Measurements from ENCODE around the gene RASSF5. TPM values are rescaled to one million over a fixed set of nuclear protein-coding genes. Genes with fewer than 3 reads are reported as not detected.

Gene RASSF5
- total RNA-seq, 4 donors from 2014 or later: 4.6 to 14.0 (median 7.8) TPM

DNA sequence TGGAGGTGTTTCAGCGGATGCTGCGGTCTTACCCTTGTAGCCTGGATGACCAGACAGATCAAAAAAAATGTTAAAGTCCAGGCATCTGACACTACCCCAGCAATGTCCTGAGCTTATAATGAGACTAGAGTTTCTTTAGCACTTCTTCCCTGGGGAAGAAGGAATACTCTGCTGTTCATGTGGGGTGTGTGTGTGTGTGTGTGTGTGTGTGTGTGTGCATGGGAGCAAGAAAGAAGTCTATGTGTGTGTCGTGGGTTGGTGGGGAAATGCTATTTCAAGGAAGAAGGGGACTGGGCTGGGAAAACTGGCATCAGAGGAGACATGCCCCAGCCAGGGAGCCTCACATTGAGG lies 3.0 kb upstream of the RASSF5 start:
- intact Hi-C loops (cut with DNase I; ENCODE audit: low total_unique reads): no loop called here
- no peak overlapping the region for H3K4me3 ChIP-seq
- peaks cover 40% of the 10 kb centered on the region for H3K27me3 ChIP-seq
- H3K9me3 ChIP-seq: no peaks in the 10 kb centered on the region
- no peak for TF ChIP-seq POLR2AphosphoS5 (IDR thresholded peaks at IDR 0.05)
- TF ChIP-seq POLR2A (IDR thresholded peaks at IDR 0.05): no peak
- no peak for TF ChIP-seq EP300 (IDR thresholded peaks at IDR 0.05; ENCODE audit: low read depth)
- TF ChIP-seq, protein P1, sequence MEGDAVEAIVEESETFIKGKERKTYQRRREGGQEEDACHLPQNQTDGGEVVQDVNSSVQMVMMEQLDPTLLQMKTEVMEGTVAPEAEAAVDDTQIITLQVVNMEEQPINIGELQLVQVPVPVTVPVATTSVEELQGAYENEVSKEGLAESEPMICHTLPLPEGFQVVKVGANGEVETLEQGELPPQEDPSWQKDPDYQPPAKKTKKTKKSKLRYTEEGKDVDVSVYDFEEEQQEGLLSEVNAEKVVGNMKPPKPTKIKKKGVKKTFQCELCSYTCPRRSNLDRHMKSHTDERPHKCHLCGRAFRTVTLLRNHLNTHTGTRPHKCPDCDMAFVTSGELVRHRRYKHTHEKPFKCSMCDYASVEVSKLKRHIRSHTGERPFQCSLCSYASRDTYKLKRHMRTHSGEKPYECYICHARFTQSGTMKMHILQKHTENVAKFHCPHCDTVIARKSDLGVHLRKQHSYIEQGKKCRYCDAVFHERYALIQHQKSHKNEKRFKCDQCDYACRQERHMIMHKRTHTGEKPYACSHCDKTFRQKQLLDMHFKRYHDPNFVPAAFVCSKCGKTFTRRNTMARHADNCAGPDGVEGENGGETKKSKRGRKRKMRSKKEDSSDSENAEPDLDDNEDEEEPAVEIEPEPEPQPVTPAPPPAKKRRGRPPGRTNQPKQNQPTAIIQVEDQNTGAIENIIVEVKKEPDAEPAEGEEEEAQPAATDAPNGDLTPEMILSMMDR (IDR thresholded peaks at IDR 0.05): no peak
- H3K27ac ChIP-seq: no peak overlapping the region
- H3K36me3 ChIP-seq: no peaks in the 10 kb centered on the region
- WGBS, 2 donors (ENCODE audit: low coverage in 1 of 2): 20 to 62% methylated on average over 1 to 3 of the region's 3 CpGs
- in situ Hi-C loops (cut with MboI; ENCODE audit: low pct_ligation_motif_present in 1 of 4, low pct_unique_long_range_greater_than_20kb in 1 of 4, low sequenced_read_pairs in 3 of 4): no loop called here
- H3K4me1 ChIP-seq: peaks cover 0 to 34% (median 21%) of the 10 kb centered on the region in 4 donors
- DNase-seq: no peak

DNA sequence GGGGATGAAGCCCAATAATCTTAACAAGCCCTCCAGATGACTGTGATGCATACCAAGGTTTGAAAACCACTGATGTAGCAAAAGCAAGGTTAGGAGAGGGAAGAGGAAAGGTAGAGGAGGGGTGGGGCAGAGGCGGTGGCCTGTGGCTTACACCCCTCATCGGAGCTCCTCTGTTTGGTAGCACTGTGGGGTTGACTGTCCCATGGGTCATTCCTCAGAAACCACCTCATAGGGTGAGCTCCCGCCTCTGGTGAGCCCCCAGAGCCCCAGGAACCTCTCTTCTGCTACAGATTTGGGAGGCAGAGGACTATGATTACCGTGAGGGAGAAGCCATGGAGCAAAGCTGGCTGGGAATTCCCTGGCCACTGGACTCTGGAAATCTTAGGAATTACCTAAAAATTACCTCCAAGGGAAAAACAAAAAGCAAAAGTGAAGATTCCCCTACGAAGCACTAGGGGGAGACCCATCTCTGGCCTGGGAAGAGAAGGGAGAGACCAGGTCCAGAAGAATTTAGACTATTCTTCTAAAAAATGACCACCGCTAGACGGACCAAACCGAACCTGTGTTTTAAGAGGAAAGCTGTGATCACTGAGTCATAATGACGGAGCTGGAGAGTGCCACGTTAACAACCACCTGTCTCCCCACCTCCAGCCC lies 1.5 kb upstream of the RASSF5 start:
- H3K36me3 ChIP-seq: no peaks in the 10 kb centered on the region
- 44 to 45% methylated on average over 7 to 10 of the region's 10 CpGs for WGBS, 2 donors (ENCODE audit: low coverage in 1 of 2)
- in situ Hi-C loops (cut with MboI; ENCODE audit: low pct_ligation_motif_present in 1 of 4, low pct_unique_long_range_greater_than_20kb in 1 of 4, low sequenced_read_pairs in 3 of 4): no loop called here
- H3K27me3 ChIP-seq: peaks cover 48% of the 10 kb centered on the region
- H3K4me1 ChIP-seq: peaks cover 0 to 34% (median 21%) of the 10 kb centered on the region in 4 donors
- intact Hi-C loops (cut with DNase I; ENCODE audit: low total_unique reads): no loop called here
- H3K9me3 ChIP-seq: no peaks in the 10 kb centered on the region
- no peak for DNase-seq
- no peak overlapping the region for H3K27ac ChIP-seq
- no peak overlapping the region for H3K4me3 ChIP-seq
- TF ChIP-seq POLR2AphosphoS5 (IDR thresholded peaks at IDR 0.05): no peak
- TF ChIP-seq, protein P1 (IDR thresholded peaks at IDR 0.05): peak in 4 of 5 experiments; percentile 22 to 35 (median 26)

DNA sequence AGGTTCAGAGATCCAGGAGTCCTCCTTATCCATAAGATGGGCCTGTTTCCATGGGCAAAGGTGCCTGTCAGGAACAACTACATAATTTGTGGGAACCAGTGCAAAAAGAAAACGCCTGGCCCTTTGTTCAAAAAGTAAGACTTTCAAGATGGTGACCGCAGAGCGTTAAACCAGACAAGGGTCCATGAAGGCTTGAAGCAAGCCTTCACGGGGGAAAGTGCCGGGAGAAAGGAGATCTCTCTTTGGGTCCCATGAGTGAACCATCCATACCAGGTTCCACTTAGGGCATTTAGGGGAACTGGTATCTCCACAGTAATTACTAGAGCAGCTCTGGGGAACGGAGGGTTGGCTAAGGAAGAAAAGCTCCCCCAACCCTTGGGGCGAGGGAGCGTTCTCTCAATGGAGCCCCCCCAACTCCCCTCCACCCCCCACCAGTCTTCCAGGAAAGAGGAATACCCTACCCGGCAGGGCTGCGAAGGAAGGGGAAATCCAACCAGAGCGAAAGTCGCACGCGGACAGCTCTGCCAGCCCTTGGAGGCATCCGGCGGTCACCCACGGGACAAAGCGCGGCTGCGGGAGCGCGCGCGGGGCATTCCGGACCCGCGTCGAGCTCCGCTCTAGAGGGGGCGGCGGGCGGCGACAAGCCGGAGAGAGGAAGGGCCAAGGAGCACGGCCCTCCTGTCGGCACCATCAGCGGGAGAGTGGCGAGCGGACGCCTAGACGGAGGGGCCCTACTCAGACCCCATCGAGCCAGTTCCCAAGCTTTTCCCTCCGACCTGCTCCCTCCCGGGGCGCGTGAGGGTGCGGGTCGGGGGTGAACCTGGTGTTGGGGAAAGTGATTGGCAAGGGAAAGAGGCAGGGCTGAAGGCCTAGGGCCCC lies 687 bp upstream of the RASSF5 start:
- in situ Hi-C loops (cut with MboI; ENCODE audit: low pct_ligation_motif_present in 1 of 4, low pct_unique_long_range_greater_than_20kb in 1 of 4, low sequenced_read_pairs in 3 of 4) (no loop called here), intact Hi-C loops (cut with DNase I; ENCODE audit: low total_unique reads) (no loop called here)
- TF ChIP-seq POLR2AphosphoS5 (IDR thresholded peaks at IDR 0.05) (no peak), POLR2A (IDR thresholded peaks at IDR 0.05) (no peak), EP300 (IDR thresholded peaks at IDR 0.05; ENCODE audit: low read depth) (no peak)
- TF ChIP-seq, protein P1 (IDR thresholded peaks at IDR 0.05): no peak
- H3K4me3 ChIP-seq: peak overlapping the region; percentile 12 to 64 (median 52)
- 13% methylated on average over 46 of the region's 48 CpGs; no CpG with 5 or more reads in 1 of the 2 donors for WGBS, 2 donors (ENCODE audit: low coverage in 1 of 2)
- no peaks in the 10 kb centered on the region for H3K9me3 ChIP-seq
- H3K27ac ChIP-seq: peak overlapping the region in 3 of 4 donors; percentile 33 to 43 (median 36)
- peaks cover 48% of the 10 kb centered on the region for H3K27me3 ChIP-seq
- peak; percentile 23 for DNase-seq
- no peaks in the 10 kb centered on the region for H3K36me3 ChIP-seq
- peaks cover 0 to 33% (median 21%) of the 10 kb centered on the region in 4 donors for H3K4me1 ChIP-seq

DNA sequence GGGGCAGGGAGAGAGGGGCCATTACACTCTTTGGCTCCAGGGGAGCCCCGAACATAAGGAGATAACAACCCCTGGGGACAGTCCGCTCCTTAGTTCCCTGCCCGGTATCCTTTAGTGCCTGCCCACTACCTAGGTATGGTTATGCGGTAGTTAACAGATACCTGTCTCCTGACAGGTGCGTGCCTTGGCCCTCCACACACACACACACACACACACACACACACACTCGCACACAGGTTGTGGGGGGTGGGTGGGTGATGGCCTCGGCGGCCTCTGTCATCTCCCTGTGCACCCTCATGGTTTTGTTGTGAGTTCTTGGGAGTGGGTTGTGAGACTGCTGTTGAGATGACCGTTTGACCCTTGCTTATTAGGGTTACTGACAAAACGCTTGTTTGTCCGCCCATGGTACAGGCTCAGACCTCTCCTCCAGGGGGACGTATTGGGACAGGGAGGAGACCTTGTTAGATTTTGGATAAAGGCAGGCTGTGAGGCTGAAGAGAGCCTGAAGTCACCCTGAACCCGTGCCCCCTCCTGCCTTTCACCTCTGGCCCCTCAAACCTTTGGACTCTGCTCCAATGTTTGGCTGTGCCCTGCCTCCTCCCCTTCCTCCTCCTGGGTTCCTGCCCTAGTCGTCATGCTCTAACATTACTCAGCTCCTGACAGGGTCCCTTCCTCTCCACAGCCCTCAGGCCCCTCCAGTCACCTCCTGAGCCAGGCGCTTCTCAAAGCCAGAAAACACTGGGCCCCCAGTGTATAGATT lies 979 bp downstream of the RASSF5 start:
- H3K9me3 ChIP-seq: no peaks in the 10 kb centered on the region
- H3K27ac ChIP-seq: peak overlapping the region; percentile 27 to 44 (median 38)
- intact Hi-C loops (cut with DNase I; ENCODE audit: low total_unique reads) (no loop called here), in situ Hi-C loops (cut with MboI; ENCODE audit: low pct_ligation_motif_present in 1 of 4, low pct_unique_long_range_greater_than_20kb in 1 of 4, low sequenced_read_pairs in 3 of 4) (no loop called here)
- TF ChIP-seq POLR2AphosphoS5 (IDR thresholded peaks at IDR 0.05): no peak
- TF ChIP-seq POLR2A (IDR thresholded peaks at IDR 0.05): no peak
- TF ChIP-seq, protein P1 (IDR thresholded peaks at IDR 0.05): no peak
- TF ChIP-seq EP300 (IDR thresholded peaks at IDR 0.05; ENCODE audit: low read depth): no peak
- peak overlapping the region; percentile 19 to 64 (median 52) for H3K4me3 ChIP-seq
- H3K36me3 ChIP-seq: no peaks in the 10 kb centered on the region
- H3K4me1 ChIP-seq: peaks cover 0 to 34% (median 22%) of the 10 kb centered on the region in 4 donors
- peaks cover 48% of the 10 kb centered on the region for H3K27me3 ChIP-seq
- WGBS, 2 donors (ENCODE audit: low coverage in 1 of 2): 0 to 40% methylated on average over 1 to 15 of the region's 15 CpGs
- no peak for DNase-seq

Data from transverse colon (tissue), 4 donors.